ENCODE data around the gene CXCR5.

The CXCR5 gene

DNA sequence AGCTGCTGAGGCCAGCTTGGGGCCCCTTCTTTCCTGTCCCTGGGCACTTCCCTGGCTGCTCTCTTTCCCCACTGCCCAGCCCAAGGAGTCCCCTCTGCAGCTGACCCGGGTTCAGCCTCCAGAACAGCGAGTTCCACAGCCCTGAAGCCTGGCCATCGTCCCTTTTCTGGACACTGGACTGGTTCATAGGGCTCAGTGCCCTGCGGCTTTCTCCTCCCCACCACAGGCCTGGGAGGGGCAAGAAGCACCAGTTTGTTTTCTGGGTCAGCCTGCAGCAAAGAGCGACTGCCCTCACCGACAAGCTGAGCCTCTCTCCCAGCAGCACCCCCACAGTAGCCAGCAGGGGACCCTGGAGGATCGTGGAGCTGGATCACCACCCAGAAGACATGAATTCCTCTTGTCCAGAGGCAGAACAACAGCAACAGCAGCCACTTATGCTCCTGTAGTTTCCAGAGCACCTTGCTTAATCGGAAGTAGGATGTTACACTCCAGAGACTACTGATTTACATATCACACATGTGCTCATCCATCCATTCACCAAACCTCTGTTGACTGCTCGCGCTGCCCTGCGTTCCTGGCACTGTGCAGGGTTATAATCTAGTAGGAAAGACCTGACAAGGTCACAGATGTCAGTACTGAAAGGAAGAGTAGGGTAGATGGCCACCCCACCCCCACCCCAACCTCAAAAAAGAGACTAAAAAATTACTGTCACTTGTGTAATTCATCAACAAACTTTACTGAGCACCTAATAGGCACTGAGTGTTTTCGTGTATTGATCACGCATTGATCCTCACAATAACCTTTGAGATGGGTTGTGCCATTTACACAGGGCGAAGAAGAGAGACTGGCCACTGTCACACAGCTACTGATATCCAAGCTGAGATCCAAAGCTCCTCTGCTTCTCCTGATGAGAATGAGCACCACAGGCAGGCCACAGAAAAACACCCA lies 13.0 kb upstream of the CXCR5 start:
- no peak for DNase-seq
- no peak overlapping the region for H3K27ac ChIP-seq

DNA sequence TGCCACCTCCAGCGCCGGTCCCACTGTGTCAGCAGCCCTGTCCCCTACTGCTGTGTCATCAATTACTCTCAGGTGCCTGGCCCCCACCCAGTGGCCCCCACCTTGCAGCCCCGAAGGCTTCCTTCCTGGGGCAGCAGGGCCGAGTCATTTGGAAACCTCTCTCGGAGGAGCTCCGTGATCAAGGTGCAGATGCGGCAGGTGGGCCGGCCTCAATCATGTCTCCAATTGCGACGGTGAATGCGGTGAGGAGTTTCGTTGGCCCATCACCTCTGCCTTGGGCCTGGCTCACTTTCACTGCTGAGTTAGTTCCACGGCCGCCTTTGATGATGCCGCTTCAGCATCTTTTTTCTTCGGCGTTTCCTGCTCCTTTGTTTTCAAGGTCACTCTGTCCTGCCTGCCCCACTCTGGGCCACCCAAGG lies 11.3 kb upstream of the CXCR5 start:
- TF ChIP-seq, protein P1, sequence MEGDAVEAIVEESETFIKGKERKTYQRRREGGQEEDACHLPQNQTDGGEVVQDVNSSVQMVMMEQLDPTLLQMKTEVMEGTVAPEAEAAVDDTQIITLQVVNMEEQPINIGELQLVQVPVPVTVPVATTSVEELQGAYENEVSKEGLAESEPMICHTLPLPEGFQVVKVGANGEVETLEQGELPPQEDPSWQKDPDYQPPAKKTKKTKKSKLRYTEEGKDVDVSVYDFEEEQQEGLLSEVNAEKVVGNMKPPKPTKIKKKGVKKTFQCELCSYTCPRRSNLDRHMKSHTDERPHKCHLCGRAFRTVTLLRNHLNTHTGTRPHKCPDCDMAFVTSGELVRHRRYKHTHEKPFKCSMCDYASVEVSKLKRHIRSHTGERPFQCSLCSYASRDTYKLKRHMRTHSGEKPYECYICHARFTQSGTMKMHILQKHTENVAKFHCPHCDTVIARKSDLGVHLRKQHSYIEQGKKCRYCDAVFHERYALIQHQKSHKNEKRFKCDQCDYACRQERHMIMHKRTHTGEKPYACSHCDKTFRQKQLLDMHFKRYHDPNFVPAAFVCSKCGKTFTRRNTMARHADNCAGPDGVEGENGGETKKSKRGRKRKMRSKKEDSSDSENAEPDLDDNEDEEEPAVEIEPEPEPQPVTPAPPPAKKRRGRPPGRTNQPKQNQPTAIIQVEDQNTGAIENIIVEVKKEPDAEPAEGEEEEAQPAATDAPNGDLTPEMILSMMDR (IDR thresholded peaks at IDR 0.05; ENCODE audit: low read depth, low read length): no peak
- H3K27ac ChIP-seq: no peak overlapping the region
- no peak overlapping the region for H3K4me3 ChIP-seq (ENCODE audit: low read depth, low read length)
- H3K36me3 ChIP-seq: no peaks in the 10 kb centered on the region
- DNase-seq: no peak
- H3K9me3 ChIP-seq (ENCODE audit: severe bottlenecking): no peaks in the 10 kb centered on the region
- no peaks in the 10 kb centered on the region for H3K27me3 ChIP-seq (ENCODE audit: insufficient read depth, low read depth, severe bottlenecking)

More for the DNA sequence above, 13.0 kb upstream of the CXCR5 start:
- H3K4me3 ChIP-seq (ENCODE audit: low read depth, low read length): no peak overlapping the region
- TF ChIP-seq, protein P1 (IDR thresholded peaks at IDR 0.05; ENCODE audit: low read depth, low read length): no peak
- H3K9me3 ChIP-seq (ENCODE audit: severe bottlenecking): no peaks in the 10 kb centered on the region
- H3K36me3 ChIP-seq: no peaks in the 10 kb centered on the region
- no peaks in the 10 kb centered on the region for H3K27me3 ChIP-seq (ENCODE audit: insufficient read depth, low read depth, severe bottlenecking)

DNA sequence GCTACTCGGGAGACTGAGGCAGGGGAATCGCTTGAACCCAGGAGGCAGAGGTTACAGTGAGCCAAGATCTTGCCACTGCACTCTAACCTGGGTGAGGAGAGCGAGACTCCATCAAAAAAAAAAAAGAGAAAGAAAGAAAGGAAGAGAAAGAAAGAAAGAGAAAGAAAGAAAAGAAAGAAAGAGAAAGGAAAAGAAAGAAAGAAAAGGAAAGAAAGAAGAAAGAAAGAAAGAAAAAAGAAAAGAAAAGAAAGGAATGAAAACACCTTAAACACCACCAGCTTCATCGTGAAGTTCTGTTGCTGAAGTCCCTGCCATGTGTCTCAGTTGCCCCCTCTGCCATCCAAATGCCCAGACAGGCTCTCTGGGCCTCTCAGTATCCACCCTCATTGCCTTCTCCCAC lies 9.9 kb upstream of the CXCR5 start:
- no peaks in the 10 kb centered on the region for H3K36me3 ChIP-seq
- H3K27me3 ChIP-seq (ENCODE audit: insufficient read depth, low read depth, severe bottlenecking): no peaks in the 10 kb centered on the region
- no peaks in the 10 kb centered on the region for H3K9me3 ChIP-seq (ENCODE audit: severe bottlenecking)
- H3K4me3 ChIP-seq (ENCODE audit: low read depth, low read length): no peak overlapping the region
- no peak for DNase-seq
- no peak overlapping the region for H3K27ac ChIP-seq
- TF ChIP-seq, protein P1 (IDR thresholded peaks at IDR 0.05; ENCODE audit: low read depth, low read length): no peak

DNA sequence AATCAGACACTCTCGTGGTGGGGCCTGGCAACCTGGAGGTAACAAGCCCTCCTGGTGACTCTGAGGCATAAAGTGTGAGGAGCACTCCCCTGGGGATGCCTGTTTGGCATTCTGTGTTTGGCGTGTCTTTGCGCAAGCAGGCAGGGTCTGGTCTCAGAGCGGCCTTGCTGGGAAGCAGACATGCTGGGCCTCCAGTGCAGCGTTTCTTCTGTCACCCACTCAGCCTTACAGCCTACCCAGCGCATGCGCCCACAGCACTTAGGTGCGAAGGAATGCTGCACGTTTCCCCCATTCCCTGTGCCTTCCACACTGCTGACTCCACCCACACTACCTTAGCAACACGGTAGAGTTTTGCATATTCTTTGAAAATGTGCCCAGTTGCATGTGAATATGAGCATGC lies 7.4 kb upstream of the CXCR5 start:
- H3K27ac ChIP-seq: no peak overlapping the region

DNA sequence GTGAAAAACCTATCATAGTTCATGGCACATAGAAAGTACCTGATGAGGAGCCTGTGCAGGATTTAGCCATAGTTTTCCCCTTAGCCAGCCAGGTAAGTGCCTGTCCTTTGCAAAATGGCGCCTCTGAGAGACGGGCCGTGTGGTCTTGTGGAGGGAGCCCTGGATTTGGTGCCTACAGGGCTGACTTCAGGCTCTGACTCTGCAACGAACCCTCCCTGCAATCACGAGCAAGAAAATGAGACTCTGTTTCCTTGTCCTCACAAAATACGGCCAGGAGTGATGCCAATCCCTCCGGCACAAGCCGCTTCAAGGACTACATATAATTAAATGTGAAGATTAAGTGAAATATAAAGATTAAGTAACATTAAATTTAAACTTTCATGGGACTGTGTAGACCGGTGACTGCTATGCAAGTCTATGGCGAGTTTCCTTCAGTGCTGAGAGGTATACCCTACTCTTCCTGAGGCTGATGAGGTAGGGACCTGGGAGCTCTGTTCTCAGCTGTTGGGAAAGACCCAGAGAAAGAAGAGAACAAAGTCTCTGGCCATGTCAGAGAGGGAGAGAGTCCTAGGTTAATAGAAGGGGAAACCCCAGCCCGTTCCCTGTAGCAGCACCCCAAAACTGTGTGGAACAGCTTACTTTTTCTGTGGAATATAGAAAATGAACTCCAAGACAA lies 6.1 kb upstream of the CXCR5 start:
- H3K4me3 ChIP-seq (ENCODE audit: low read depth, low read length): no peak overlapping the region
- TF ChIP-seq, protein P1 (IDR thresholded peaks at IDR 0.05; ENCODE audit: low read depth, low read length): no peak
- H3K9me3 ChIP-seq (ENCODE audit: severe bottlenecking): no peaks in the 10 kb centered on the region
- H3K27ac ChIP-seq: no peak overlapping the region
- no peaks in the 10 kb centered on the region for H3K36me3 ChIP-seq
- no peaks in the 10 kb centered on the region for H3K27me3 ChIP-seq (ENCODE audit: insufficient read depth, low read depth, severe bottlenecking)
- DNase-seq: no peak

More for the DNA sequence above, 7.4 kb upstream of the CXCR5 start:
- Histone ChIP-seq H3K9me3 (ENCODE audit: severe bottlenecking) (no peaks in the 10 kb centered on the region), H3K36me3 (no peaks in the 10 kb centered on the region), H3K27me3 (ENCODE audit: insufficient read depth, low read depth, severe bottlenecking) (no peaks in the 10 kb centered on the region), H3K4me3 (ENCODE audit: low read depth, low read length) (no peak overlapping the region)
- TF ChIP-seq, protein P1 (IDR thresholded peaks at IDR 0.05; ENCODE audit: low read depth, low read length): no peak
- no peak for DNase-seq
